IPS DF 4.7 (cell line): ENCODE measurements around the gene WDR33.
"Not testable (repeated sequence)": the region's sequence is repeated elsewhere in the genome, so short reads cannot be mapped to it uniquely, and the experiment has no call there.

Experiments
- DNase-seq: peaks from one replicate; pipeline ENCODE4 v3.0.0-alpha.2; 2013; ENCODE audit warnings: low spot score; ENCODE audit errors: extremely low read depth

Gene WDR33

DNA sequence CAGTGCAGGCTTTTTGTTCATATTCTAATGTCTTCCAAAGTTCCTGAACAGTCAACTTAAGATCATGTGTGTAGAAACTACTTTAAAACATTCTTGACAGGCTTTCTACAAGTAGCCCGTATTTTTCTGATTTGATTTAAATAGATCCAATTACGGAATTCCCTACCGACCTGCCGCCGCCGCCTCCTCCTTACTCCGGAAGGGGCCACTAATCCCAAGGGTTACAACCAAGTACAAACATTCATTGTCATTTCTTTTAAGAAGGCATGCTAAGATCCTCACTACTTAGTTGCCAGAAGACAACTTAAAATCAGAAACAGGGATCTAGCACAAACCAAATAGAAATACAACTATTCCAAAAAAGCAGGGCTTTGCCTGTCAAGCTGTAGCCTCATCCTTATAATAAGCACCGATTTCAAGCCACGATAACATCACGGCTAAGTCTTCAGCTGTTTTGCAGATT lies 784 bp downstream of the WDR33 start:
- DNase-seq = no peak

- DNase-seq = no peak
Observed at GRCh38 chr2:127807678-127808353, 3.2 kb downstream of the WDR33 start.

DNA sequence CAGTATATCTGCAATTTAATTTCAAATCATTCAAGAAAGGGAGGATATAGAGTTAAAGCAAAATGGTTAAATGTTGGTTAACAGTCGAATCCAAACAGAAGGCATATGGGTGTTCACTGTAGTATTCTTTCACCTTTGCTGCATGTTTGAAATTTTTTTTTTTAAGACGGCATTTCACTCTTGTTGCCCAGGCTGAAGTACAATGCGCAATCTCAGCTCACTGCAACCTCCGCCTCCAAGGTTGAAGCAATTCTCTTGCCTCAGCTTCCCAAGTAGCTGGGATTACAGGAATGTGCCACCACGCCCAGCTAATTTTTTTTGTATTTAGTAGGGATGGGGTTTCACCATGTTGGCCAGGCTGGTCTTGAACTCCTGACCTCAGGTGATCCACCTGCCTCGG lies 4.1 kb downstream of the WDR33 start:
- not testable (repeated sequence) for DNase-seq

- no peak for DNase-seq
Observed at GRCh38 chr2:127805491-127805890, 5.5 kb downstream of the WDR33 start.

DNA sequence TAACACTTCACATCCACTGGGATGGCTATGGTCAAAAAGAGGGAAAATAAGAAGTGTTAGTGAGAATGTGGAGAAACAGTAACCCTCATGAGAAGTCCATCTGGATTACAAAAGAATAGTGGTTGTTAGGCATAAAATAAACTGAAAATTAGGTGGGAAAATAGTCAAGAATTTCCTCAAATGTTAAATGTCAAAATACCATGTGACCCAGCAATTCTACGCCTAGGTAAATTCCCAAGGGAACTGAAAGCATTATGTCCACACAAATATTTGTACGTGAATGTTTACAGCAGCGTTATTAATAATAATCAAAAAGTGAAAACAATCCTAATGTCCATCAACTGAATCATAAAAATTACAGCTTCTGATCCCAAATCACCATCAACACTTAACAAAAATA lies 11.0 kb downstream of the WDR33 start:
- DNase-seq = no peak

- no peak for DNase-seq
Observed at GRCh38 chr2:127796389-127796788, 14.6 kb downstream of the WDR33 start.

DNA sequence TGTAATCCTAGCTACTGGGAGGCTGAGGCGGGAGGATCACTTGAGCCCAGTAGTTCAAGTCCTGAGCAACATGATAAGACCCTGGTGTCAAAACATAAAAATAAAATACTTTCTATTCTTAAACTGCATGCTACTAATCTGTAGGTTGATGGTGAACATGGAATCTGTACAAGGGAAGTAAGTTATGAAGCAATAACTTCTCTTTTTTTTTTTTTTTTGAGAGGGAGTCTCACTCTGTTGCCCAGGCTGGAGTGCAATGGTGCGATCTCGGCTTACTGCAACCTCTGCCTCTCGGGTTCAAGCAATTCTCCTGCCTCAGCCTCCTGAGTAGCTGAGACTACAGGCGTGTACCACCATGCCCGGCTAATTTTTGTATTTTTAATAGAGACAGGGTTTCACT lies 16.1 kb downstream of the WDR33 start:
- not testable (repeated sequence) for DNase-seq

GRCh38 chr2:127792805-127793204 lies 18.2 kb downstream of the WDR33 start:
- DNase-seq = no peak

DNA sequence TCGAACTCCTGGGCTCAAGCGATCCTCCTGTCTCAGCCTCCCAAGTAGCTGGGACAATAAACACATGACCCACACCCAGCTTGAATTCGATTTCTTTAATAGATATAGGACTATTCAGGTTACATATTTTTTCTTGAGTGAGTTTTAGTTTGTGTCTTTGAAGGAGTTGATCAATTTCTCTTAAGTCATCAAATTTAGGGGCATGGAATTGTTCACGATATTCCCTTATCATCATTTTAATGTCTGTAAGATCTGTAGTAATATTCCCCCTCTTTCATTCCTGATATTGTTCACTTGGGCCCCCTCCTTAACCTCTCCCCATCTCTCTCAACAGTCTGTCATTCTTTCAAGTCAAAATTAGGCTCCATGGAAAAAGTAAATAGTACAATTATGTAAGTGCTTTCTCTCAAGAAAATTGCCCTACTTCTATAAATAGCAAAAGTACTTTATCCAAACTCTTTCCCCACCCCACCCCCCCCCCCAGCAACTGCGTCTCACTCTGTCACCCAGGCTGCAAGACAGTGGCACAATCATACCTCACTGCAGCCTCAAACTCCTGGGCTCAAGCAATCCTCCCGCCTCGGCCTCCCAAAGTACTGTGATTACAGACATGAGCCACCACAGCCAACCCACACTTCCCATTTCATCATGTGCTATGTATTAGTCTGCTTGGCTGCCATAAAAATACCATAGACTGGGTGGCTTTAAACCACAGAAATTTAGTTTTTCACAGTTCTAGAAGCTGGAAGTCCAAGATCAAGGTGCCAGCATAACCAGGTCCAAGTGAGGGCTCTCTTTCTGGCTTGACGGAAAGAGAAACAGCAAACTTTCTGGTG lies 20.1 kb downstream of the WDR33 start:
- DNase-seq = no peak

GRCh38 chr2:127786048-127786809 lies 24.7 kb downstream of the WDR33 start:
- no peak for DNase-seq

GRCh38 chr2:127784965-127785518 lies 25.9 kb downstream of the WDR33 start:
- DNase-seq = no peak

DNA sequence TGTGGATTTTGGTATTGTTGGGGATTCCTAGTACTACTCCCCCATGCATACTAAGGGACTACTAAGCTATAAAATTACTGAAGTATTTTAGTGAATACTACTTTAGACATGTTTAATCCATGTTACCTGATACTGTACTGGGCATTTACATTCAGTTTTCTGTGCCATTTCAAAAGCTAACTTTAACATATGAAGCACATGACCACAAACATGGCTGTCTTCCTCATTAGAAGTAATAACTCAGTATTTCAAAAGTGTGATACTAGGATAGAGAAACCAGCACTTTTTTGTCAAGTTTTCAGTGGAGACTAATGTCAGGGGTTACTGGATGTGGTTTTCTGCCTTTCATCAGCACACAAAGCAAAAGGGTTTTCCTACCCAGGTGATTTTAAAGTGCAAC lies 27.9 kb downstream of the WDR33 start:
- no peak for DNase-seq

DNA sequence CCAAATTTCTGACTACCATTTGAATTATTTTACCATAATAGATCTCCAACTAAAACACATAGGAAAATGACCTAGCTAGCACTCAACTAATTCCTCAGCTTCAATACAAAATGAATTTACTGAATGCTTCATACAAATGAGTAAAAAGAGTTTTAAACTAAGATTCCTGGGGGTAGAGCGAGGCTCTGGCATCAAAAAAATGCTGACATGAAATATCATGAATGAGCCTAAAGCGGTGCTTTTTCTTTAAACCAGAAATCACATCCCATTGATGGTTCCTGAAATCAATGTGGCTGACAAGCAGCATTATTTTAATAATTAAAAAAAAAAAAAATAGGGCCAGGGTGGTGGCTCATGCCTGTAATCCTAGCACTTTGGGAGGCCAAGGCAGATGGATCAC lies 32.1 kb downstream of the WDR33 start:
- DNase-seq = no peak

DNA sequence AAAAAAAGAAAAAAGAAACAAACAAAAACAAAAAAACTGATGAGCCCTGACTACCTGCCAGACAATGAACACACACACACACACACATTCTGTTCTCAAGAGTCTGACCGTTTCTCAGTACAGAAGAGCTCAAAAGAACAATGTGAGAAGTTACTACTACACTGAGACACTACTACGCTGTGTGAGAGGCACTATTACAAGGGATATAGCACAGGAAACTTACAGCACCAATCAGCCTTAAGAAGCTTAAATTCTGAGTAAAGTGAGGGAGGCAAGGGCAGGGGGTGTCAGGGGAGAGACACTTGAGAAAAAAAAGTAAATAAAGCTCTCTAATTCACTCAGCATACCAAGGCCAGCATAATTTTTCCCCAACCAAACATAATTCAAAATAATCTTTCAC lies 32.5 kb downstream of the WDR33 start:
- DNase-seq = no peak

- no peak for DNase-seq
Observed at GRCh38 chr2:127776122-127776780, 34.7 kb downstream of the WDR33 start.

DNA sequence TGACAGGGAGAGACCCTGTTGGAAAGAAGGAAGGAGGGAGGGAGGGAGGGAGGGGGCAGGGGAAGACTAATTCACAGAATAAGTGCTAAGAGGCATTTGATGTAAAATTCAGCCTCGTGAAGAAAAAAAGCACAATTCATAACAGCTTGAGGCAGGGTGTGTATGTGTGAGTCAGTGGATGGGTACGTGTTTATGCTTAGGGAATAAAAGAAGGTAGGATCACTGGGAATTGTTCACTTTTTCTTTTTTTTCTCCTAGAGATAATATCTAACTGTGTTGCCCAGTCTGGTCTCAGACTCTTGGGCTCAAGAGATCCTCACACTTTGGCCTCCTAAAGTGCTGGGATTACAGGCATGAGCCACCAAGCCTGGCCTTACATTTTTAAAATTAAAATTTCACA lies 39.2 kb downstream of the WDR33 start:
- no peak for DNase-seq

DNA sequence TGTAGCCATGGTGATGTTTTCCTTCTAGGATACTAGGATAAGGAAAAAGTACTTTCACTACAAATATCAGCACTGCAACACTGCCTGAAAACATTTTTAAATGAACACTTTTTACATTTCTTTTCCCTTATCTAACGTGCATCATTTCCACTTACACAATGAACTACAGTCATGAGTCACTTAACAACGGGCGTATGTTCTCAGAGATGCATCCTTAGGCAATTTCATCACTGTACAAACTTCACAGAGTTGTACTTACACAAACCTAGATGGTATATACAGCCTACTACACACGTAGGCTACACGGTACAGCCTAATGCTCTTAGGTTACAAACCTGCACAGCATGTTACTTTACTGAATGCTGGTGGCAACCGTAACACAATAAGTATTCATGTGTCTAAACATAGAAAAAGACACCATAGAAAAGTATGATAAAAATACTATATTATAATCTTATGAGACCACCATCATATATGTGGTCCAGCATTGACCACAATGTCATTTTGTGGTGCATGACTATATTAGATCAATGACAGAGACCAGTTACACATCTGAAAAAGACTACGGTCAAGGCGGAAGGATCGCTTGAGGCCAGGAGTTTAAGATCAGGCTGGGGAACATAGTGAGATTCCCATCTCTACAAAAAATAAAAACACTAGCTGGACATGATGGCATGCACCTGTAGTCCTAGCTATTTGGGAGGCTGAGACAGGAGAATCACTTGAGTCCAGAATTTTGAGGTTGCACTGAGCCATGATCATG lies 39.8 kb downstream of the WDR33 start:
- DNase-seq = no peak

- DNase-seq = not testable (repeated sequence)
Observed at GRCh38 chr2:127770534-127770933, 40.4 kb downstream of the WDR33 start.

- no peak for DNase-seq
Observed at GRCh38 chr2:127769587-127769986, 41.4 kb downstream of the WDR33 start.

DNA sequence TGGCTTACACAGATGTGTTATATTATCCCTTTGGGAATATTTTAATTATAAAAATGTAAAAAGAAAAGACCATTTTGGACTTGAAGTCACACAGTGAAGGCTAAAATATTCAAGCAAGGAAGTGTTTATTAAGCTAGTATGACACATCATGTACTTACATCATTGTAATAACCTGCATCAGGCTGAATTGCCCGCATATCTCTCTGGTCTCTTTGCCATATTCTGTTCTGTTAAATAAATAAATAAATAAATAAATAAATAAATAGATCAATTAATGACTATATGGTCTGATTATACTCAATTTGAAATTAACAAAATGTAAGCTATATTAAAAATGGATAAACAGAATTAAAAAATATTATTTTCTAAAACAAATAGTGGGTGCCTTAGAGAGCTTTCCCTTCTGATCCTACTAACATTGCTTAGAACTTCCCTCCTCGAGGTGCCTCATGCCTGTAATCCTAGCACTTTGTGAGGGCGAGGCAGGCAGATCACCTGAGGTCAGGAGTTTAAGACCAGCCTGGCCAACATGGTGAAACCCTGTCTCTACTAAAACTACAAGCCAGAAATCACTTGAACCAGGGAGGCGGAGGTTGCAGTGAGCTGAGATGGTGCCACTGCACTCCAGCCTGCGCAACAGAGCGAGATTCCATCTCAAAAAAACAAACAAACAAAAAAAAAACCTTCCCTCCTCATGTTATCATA lies 42.0 kb downstream of the WDR33 start:
- DNase-seq = no peak
